ACC112 (cell line): Measurements from ENCODE around the gene NECAB2.

Experiments
- H2AFZ ChIP-seq: fragments of 200-600 bp; sonication (generic); one replicate; pipeline ENCODE4 v1.6.0; 2017; ENCODE audit warnings: antibody characterized with exemption, low read length; ENCODE audit not compliant: unreplicated experiment
- H3K27ac ChIP-seq: fragments of 200-600 bp; sonication (generic); 2 replicates; pipeline ENCODE4 v1.5.1; 2014; ENCODE audit warnings: low read depth, mild to moderate bottlenecking, antibody characterized with exemption, low read length, moderate library complexity
- H3K27me3 ChIP-seq: fragments of 200-600 bp; sonication (generic); 2 replicates; pipeline ENCODE4 v1.6.1; 2014; ENCODE audit warnings: mild to moderate bottlenecking, antibody characterized with exemption, low read length, moderate library complexity, mixed read lengths; ENCODE audit not compliant: insufficient read depth
- H3K36me3 ChIP-seq: fragments of 200-600 bp; sonication (generic); 2 replicates; pipeline ENCODE4 v1.6.1; 2016; ENCODE audit warnings: mild to moderate bottlenecking, antibody characterized with exemption, low read length, moderate library complexity, mixed read lengths; ENCODE audit not compliant: insufficient read depth
- H3K4me1 ChIP-seq: fragments of 200-600 bp; sonication (generic); one replicate; pipeline ENCODE4 v1.6.1; 2016; ENCODE audit warnings: low read length, mixed read lengths; ENCODE audit not compliant: insufficient read depth, unreplicated experiment, control insufficient read depth
- H3K4me3 ChIP-seq: fragments of 200-600 bp; sonication (generic); 2 replicates; pipeline ENCODE4 v1.5.1; 2014; ENCODE audit warnings: mild to moderate bottlenecking, low read depth, low read length
- H3K79me2 ChIP-seq: fragments of 200-600 bp; sonication (generic); one replicate; pipeline ENCODE4 v1.6.0; 2016; ENCODE audit warnings: low read length; ENCODE audit not compliant: control insufficient read depth, unreplicated experiment, insufficient read depth

Gene NECAB2

DNA sequence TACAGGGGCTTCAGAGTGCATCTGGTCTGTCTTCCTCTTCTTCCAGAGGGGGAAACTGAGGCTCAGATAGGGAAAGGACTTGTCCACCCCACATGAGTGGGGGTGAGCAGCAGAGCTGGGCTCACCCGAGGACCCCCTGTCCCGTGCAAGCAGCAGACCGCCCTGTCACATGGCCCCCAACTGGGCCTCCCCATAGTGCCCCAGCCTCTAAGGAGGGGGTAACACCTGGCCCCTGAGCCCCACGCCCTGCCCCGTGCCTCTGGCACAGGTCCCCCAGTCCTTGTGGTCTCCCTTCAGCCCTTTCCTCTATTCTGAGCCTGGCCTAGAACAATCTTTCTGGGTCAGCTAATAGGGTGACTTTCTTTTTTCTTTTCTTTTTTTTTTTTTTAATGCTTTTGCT lies 6.5 kb upstream of the NECAB2 start:
- H3K27ac ChIP-seq: no peak overlapping the region
- H3K4me3 ChIP-seq: no peak overlapping the region
- H3K79me2 ChIP-seq: no peaks in the 10 kb centered on the region
- no peaks in the 10 kb centered on the region for H3K4me1 ChIP-seq
- H3K27me3 ChIP-seq: no peaks in the 10 kb centered on the region
- H3K36me3 ChIP-seq: peaks cover 5% of the 10 kb centered on the region; the same call in 1 of the 2 replicates
- H2AFZ ChIP-seq: no peak overlapping the region

DNA sequence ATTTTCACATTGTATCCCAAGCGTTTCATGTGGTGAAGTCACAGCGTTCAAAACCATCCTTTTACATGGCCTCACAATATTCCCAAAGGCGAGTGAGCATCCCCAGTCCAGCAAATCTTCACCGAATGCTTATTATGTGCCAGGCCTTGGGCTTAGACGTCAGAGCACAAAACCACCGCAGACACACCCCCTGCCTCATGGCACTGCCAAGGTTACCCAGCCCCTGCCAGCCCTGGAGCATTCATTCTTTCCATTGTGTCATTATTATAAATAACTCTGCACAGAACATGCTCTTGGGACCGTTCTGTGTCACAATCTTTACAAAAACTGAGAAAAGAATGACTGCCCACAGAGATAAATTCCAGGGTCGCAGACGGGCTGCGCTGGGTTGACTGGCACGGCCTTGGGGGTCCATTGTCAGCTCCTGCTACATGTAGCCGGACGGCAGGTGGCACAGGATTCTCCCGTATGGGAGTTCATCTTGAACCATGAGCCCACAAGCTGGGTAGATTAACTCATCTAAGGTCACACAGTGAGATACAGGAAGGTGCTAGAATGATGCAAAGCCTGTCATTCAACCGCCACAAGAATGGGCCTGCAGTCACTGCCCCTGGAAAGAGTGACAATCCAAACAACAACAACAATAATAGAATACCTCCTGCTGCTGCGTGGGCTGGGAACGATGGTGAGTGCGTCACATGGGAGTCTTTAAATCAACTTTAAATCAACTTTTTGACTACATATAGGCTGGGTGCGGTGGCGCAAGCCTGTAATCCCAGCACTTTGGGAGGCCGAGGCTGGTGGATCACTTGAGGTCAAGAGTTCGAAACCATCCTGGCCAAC lies 4.5 kb upstream of the NECAB2 start:
- H3K36me3 ChIP-seq: peaks cover 5% of the 10 kb centered on the region; the same call in 1 of the 2 replicates
- no peaks in the 10 kb centered on the region for H3K79me2 ChIP-seq
- H2AFZ ChIP-seq: no peak overlapping the region
- no peaks in the 10 kb centered on the region for H3K27me3 ChIP-seq
- no peaks in the 10 kb centered on the region for H3K4me1 ChIP-seq
- H3K27ac ChIP-seq: no peak overlapping the region
- no peak overlapping the region for H3K4me3 ChIP-seq

DNA sequence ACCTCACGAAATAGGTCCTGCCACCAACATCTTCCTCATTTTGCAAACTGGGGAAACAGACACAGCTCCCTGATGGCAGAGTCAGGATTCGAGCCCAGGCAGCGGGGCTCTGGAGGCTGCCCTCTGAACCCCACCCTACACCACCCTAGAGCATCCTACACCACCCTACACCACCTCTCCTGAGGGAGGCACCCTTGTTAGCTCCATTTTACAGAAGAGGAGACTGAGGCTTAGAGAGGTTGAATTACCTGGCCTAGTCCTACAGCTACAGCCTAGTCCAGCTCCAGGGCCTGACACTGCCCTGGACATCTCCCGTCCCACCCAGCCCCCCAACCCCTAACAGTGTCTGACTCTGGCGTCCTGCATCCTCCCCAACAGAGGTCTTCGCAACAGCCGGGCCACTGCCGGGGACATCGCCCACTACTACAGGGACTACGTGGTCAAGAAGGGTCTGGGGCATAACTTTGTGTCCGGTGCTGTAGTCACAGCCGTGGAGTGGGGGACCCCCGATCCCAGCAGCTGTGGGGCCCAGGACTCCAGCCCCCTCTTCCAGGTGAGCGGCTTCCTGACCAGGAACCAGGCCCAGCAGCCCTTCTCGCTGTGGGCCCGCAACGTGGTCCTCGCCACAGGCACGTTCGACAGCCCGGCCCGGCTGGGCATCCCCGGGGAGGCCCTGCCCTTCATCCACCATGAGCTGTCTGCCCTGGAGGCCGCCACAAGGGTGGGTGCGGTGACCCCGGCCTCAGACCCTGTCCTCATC lies 3.2 kb upstream of the NECAB2 start:
- H2AFZ ChIP-seq: no peak overlapping the region
- H3K4me1 ChIP-seq: no peaks in the 10 kb centered on the region
- no peak overlapping the region for H3K4me3 ChIP-seq
- no peak overlapping the region for H3K27ac ChIP-seq
- H3K79me2 ChIP-seq: no peaks in the 10 kb centered on the region
- peaks cover 6% of the 10 kb centered on the region; the same call in 1 of the 2 replicates for H3K27me3 ChIP-seq
- peaks cover 2% of the 10 kb centered on the region; the same call in 1 of the 2 replicates for H3K36me3 ChIP-seq

DNA sequence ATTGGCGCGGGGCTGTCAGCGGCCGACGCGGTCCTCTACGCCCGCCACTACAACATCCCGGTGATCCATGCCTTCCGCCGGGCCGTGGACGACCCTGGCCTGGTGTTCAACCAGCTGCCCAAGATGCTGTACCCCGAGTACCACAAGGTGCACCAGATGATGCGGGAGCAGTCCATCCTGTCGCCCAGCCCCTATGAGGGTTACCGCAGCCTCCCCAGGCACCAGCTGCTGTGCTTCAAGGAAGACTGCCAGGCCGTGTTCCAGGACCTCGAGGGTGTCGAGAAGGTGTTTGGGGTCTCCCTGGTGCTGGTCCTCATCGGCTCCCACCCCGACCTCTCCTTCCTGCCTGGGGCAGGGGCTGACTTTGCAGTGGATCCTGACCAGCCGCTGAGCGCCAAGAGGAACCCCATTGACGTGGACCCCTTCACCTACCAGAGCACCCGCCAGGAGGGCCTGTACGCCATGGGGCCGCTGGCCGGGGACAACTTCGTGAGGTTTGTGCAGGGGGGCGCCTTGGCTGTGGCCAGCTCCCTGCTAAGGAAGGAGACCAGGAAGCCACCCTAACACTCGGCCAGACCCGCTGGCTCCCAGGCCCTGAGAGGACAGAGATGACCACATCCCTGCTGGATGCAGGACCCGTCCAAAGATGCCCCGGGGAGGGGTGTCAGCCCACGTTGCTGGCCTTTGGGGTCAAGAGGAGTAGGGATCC lies 2.4 kb upstream of the NECAB2 start:
- no peak overlapping the region for H3K27ac ChIP-seq
- H3K79me2 ChIP-seq: no peaks in the 10 kb centered on the region
- no peak overlapping the region for H2AFZ ChIP-seq
- peaks cover 6% of the 10 kb centered on the region; the same call in 1 of the 2 replicates for H3K27me3 ChIP-seq
- no peaks in the 10 kb centered on the region for H3K4me1 ChIP-seq
- H3K4me3 ChIP-seq: no peak overlapping the region
- H3K36me3 ChIP-seq: no peaks in the 10 kb centered on the region

DNA sequence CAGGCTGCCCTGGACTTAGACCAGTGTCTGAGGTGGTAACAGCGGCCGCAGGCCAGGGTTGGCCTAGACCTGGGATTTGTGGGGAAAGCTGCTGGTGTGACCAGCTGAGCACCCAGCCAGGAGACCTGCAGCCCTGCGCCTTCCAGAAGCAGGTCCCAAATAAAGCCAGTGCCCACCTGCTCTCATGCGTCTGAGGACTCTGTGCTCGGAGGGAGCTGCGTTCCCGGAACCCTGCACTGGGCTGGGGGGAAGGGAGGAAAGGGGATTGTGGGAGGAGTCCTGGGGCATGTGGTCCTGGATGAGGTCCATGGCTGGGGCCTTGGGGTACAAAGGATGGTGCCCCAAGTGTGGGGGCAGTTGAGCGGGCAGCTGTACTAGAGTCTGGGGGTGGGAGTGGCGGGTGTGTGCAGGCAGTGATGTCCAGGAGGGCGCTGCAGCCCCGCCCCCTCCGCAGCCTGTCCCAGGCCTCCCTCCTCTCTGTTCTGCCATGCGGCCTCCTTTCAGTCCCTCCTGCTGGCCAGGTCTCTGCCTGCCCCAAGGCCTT lies 1.8 kb upstream of the NECAB2 start:
- Histone ChIP-seq H2AFZ (no peak overlapping the region), H3K27me3 (peaks cover 6% of the 10 kb centered on the region; the same call in 1 of the 2 replicates), H3K79me2 (no peaks in the 10 kb centered on the region), H3K36me3 (no peaks in the 10 kb centered on the region), H3K27ac (no peak overlapping the region), H3K4me3 (no peak overlapping the region), H3K4me1 (no peaks in the 10 kb centered on the region)

DNA sequence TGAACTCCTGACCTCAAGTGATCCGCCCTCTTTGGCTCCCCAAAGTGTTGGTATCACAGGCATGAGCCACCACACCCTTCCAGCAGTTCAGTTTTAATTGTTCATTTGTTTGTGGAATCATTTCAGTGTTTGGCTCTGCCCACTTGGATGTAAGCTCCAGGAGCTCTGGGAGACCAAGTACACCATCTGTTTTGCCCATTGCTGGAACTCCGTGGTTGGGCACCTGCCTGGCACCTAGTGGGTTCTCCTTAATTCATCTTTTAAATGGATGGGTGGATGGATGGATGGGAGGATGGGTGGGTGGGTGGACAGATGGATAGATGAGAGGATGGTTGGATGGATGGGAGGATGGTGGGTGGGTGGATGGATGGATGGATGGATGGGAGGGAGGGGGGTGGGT lies 953 bp upstream of the NECAB2 start:
- Histone ChIP-seq H3K4me1 (no peaks in the 10 kb centered on the region), H3K27ac (no peak overlapping the region), H3K27me3 (peaks cover 6% of the 10 kb centered on the region; the same call in 1 of the 2 replicates), H3K4me3 (no peak overlapping the region), H3K36me3 (no peaks in the 10 kb centered on the region), H3K79me2 (no peaks in the 10 kb centered on the region), H2AFZ (no peak overlapping the region)

DNA sequence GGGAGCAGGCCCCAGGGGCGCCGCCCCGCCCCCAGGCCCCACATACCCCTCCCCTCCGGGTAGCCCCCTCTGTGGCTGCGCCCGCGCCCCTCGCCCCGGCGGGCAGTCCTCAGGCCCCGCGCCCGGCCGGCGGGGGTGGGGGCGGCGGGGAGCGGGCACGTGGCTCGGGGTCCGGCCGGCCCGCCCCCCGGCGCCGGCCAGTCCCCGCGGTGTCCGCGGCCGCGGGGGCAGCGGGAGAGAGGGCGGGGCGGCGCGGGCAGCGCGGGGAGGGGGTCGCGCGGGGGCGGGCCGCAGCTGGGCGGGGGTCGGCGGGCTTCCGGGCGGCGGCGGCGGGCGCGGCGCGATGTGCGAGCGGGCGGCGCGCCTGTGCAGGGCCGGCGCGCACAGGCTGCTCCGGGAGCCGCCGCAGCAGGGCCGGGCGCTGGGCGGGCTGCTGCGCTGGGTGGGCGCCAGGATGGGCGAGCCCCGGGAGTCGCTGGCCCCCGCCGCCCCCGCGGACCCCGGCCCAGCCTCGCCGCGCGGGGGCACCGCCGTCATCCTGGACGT lies 335 bp downstream of the NECAB2 start:
- no peaks in the 10 kb centered on the region for H3K79me2 ChIP-seq
- peak overlapping the region; percentile 68; the same call in 1 of the 2 replicates for H3K4me3 ChIP-seq
- H3K36me3 ChIP-seq: no peaks in the 10 kb centered on the region

DNA sequence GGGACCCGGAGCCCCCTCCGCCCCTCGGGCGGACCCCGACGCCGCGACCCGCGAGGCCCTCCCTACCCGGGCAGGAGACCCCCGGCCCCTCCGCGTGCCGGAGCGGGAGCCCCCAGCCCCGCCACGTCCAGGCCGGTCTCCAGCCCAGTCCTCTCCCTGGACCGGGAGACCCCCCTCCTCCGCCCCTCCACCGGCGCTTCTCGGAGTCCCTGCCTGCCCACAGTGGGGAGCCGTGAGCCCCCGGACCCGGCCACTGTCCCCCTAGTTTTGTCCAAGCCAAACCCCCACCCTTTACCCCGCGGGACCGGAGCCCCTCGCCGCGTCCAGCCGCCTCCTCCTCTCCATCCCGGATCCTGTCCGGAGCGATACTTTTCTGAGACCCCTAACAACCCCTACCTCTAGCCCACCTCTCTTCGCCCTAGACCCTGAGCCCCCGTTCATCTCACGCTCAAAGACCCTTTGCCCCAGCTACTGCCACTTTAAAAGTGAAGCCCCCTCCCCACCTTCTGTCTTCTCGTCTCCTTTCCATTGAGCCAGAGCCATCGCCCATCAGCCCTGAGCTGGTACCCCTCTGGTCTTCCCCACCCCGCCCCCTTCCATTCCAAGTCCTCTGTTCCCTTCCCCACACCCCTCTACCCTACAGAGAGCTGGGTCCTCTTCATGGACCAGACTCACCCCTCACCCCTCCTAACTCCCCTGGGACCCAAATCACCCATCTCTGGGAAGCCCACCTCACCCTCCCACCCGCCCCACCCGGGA lies 1.0 kb downstream of the NECAB2 start:
- H3K27me3 ChIP-seq: peaks cover 6% of the 10 kb centered on the region; the same call in 1 of the 2 replicates
- no peaks in the 10 kb centered on the region for H3K79me2 ChIP-seq
- H2AFZ ChIP-seq: no peak overlapping the region
- H3K4me3 ChIP-seq: no peak overlapping the region
- H3K4me1 ChIP-seq: no peaks in the 10 kb centered on the region
- no peaks in the 10 kb centered on the region for H3K36me3 ChIP-seq
- H3K27ac ChIP-seq: no peak overlapping the region

More for the DNA sequence above, 335 bp downstream of the NECAB2 start:
- H3K4me1 ChIP-seq: no peaks in the 10 kb centered on the region
- no peak overlapping the region for H2AFZ ChIP-seq
- no peak overlapping the region for H3K27ac ChIP-seq
- peaks cover 6% of the 10 kb centered on the region; the same call in 1 of the 2 replicates for H3K27me3 ChIP-seq

DNA sequence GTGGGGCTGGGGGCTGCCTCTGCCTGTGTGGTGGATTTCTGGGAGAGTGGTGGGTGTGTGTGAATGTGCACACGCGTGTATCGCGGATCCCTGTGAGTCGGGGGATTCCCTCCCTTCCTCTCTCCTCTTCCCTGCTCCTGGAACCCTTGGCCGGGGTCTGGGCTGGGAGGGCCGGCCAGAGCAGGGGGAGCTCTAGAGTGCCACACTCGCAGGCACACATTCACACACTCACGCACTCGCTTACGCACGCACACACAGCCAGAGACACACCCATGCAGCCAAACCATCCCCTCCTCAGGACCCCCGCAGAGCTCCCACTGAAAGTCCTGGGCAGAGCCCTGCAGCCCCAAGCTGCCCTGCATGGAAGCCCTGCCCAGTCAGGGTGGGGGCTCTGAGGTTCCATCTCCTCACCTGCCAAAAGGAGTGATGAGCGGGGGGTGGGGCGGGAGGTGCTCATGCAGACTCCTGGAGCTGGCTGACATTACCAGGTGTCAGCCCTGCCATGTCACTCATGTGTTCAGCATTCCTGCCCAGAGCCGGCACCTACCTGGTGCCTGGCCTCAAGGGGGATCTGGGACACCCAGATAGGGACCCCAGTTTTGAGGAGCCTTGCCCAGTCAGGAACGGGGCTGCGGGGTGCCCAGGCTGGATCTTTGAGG lies 1.9 kb downstream of the NECAB2 start:
- no peak overlapping the region for H3K27ac ChIP-seq
- H3K27me3 ChIP-seq: peaks cover 6% of the 10 kb centered on the region; the same call in 1 of the 2 replicates
- no peaks in the 10 kb centered on the region for H3K4me1 ChIP-seq
- H2AFZ ChIP-seq: no peak overlapping the region
- H3K4me3 ChIP-seq: no peak overlapping the region
- no peaks in the 10 kb centered on the region for H3K79me2 ChIP-seq
- H3K36me3 ChIP-seq: no peaks in the 10 kb centered on the region
